ENCODE data around the gene PCNX1.
"Not testable (repeated sequence)": the region's sequence is repeated elsewhere in the genome, so short reads cannot be mapped to it uniquely, and the experiment has no call there.

The PCNX1 gene

DNA sequence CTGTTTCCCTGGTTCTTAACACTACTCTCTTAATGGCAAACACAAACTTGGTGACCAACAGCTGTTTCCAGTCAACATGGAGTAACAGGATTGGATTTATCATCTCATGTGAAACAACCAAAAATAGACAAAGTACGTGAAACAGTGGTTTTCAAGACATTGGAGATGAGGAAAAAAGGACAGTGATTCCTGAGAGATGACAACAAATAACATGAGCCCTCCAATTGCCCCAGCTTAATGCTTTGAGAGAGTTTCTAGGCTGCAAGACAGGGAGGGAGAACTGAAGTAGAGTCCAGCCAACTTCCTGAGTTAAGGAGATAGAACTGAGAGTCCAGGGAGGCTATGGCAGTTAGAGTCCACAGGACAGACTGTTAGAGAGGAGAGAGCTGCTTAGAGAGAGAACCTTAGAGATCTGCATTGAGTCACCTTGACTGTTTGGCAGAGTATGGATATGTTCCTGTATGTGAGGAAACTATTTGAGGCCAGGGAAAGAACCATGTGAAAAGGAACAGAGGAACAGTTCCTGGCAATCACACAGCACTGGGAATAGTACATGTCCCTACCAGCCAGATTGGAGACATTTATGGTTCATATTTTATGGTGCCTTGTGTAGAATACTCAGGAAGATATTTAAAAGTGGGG lies 106.4 kb downstream of the PCNX1 start:
- DNase-seq (ENCODE audit: low read depth in 2 of 2): no peak

DNA sequence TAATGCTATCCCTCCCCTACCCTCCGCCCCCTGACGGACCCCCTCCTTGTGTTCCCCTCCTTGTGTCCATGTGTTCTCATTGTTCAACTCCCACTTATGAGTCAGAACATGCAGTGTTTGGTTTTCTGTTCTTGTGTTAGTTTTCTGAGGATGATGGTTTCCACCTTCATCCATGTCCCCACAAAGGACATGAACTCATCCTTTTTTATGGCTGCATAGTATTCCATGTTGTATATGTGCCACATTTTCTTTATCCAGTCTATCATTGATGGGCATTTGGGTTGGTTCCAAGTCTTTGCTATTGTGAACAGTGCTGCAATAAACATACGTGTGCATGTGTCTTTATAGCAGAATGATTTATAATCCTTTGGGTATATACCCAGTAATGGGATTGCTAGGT lies 112.7 kb downstream of the PCNX1 start:
- DNase-seq (ENCODE audit: low read depth in 2 of 2): not testable (repeated sequence)

DNA sequence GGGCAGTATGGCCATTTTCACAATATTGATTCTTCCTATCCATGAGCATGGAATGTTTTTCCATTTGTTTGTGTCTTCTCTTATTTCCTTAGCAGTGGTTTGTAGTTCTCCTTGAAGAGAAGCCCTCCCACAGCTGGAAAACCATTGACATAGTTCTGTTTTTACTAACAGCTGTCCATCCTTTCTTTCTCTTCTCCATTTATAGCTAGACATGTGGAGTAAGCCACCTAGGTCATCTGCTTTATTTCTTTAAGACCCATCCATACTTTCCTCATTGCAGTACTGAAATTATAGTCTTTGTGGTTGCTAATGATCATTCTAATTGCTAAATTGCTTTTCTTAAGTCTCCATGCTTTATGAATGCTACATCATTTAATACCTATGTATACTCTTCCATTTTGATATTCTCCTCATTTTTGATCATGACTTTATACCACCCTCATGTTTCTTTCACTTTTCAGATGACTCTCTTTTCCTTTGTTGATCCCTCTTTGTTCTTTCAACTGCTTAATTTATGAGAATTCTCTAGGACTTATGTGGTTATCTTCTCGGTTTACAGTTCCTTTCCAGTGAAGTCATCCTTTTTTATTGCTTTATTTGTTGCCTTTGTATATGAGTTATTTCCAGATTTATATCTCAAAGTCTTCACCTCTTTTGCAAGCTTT lies 114.2 kb downstream of the PCNX1 start:
- DNase-seq (ENCODE audit: low read depth in 2 of 2): no peak

DNA sequence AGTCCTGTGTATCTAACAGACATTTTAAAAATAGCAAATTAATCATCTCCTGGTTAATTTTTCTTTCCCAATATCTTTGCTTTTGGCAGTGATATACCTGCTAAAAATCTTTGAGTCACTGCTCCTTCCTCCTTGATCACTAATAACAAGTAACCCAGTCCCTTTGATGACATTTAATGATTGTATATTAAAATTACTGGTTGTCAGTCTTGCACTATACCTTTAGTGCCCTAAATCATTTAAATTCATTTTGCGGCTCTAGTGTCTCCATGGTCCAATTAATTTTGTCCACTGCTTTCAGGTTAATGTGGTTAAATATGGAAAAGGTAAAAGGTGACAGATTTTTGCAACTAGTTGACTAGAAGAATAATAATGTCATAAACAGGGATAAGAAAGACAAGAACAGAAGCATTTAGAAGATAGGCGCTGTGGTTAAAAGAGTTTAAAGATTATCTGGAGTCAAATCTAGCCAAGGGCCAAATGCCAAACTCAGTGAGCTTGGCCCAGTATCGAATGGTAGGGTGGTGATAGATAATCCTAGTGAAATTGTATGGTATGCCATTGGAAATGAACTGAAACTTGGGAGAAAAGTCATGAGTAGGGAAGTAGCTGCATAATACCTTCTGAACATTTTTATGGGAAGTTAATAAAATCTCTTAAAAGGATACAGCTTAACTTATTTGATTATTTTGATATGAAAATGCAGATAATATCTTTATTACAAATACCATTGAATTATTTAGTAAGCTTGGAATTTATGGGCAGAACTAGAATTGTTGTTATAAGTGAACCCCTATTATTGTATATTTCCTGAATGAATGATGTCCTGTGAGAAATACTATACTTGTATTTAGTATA lies 115.0 kb downstream of the PCNX1 start:
- DNase-seq (ENCODE audit: low read depth in 2 of 2): no peak

DNA sequence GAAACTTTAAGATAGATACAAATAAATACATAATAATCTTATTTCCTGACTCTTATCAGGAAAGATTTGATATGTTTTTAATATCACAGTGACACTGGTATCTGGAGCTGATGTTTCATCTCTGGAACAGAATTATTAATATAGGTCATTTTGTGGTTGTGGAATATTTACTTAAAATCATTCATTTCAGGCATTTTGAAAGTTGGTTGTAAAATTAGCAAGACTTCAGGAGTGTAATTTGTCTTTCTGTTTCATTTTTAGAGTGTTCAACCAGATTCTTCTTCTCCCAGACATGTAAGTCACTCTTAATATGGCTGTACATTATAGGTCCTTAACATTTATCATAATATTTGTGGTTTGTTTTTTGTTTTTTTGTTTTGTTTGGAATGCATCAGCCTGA lies 115.7 kb downstream of the PCNX1 start:
- no peak for DNase-seq (ENCODE audit: low read depth in 2 of 2)

DNA sequence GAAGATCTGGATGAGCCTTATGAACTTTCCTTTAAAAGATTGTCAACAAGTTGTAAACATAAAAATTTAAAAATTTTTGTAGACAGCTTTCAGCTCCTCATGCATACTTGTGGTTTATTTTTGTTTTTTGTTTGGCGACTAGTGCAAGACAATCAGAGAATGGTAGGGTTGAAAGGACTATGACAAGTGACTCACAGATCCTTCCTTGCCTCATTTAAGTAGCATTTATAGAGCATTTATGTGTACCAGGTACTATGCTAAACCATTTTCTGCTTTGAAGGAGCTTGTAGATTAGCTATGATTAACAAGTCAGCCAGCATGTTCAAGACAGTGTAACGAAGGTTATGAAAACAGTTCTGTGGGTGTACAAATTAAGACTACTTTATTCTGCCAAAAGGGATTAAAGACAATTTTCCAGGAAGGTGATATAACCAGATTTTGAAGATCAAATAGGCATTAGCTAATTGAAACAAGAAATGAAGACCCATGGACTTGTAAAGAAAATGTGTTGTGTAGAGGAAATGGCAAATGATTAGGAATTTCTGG lies 122.0 kb downstream of the PCNX1 start:
- DNase-seq (ENCODE audit: low read depth in 2 of 2): no peak

DNA sequence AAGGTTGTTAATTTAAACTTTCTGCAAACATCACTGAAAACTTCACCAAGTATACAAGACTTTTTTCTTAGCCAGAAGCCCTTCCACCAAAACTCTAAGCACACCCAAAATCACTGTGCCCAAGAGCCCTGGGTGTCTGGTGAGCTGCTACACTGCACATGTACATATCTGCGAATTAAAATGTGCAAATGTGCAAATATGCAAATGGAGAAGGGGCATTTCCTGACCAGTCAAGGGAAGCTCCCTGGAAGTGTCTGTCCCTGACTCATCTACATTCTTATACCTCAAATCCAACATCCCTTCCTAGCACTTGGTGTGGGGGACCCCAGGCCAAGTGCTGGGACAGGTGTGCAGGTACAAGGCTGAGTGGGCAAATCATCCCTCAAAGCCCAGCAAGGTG lies 123.7 kb downstream of the PCNX1 start:
- no peak for DNase-seq (ENCODE audit: low read depth in 2 of 2)

DNA sequence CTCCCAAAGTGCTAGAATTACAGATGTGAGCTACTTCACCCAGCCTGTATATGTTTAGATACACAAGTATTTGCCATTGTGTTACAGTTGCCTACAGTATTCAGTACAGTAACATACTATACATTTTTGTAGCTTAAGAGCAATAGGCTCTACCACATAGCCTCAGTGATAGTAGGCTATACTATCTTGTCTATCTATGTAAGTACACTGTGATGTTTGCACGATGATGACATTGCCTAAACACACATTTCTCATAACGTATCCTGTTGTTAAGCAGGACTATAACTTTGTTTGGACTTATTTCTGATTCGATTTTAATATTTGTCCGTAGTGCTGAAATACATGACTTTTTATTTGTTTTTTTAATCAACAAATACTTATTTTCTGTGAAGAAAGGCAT lies 129.2 kb downstream of the PCNX1 start:
- no peak for DNase-seq (ENCODE audit: low read depth in 2 of 2)

DNA sequence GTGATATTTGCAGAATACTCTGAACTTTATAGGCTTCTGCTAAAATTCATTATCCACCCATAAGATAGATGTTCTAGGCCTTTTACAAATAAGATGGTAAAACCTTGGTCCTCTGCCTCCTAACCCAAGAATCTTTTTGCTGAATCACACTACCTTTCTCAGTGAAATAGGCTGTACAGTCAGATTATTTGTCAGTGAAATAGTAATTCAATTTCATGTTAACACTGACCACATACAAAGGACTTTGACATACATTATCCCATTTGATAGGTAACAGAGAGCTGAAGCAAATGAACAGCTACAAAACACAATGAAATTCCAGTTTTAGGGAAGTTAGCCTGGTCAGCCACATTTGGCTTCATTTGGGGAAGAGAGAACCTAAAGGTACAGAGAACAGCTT lies 141.1 kb downstream of the PCNX1 start:
- no peak for DNase-seq (ENCODE audit: low read depth in 2 of 2)

DNA sequence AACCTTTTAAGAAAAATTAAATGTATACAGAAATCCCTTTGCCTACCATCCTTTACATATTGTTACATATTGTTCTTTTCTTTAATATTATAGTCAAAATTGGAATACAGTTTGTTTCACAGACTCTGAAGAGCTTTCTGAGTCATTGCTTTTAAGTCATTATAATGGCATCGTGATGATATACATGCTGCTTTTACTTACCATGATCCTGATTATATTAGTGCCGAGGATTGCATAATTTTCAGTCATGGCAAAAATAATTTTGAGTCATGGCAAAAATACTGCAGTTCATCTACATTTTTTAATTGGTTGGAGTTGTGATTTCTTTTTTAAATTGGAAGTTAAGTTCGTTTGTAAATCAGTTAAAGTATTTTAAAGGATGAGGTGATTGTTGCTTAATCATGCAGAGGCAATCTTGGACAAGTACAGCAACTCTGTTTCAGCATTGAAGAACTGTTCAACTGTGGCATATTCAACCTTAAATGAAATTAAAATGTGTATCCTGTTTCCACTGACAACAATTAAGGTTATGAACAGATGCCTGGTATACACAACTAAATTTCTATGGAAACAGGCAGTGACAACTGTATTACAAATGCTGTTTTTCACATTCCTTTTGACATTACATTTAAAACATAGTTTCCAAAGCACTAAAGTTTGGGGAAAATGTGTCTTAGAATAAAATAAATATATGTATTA lies 142.3 kb downstream of the PCNX1 start:
- no peak for DNase-seq (ENCODE audit: low read depth in 2 of 2)

DNA sequence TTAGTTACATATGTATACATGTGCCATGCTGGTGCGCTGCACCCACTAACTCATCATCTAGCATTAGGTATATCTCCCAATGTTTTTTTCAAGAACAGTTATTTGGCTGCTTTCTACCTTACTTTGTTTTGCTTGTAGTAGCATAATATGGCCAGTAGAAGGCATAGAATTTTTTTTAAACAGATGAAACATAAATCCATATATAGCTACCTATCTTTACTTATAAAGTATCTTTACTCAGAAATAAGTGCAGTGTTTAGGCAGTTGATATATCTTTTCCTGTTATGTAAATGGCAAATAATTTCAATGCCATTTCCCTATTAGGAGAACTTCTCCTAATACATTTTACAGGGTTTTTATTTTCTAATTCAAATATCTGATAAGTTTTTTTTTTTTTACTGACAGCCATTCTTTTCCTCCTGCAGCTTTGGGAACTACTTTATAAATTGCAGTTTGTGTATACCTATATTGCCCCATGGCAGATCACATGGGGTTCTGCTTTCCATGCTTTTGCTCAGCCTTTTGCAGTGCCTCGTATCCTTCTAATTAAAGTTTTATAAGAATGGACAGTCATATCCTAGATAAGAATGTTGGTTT lies 143.1 kb downstream of the PCNX1 start:
- no peak for DNase-seq (ENCODE audit: low read depth in 2 of 2)

DNA sequence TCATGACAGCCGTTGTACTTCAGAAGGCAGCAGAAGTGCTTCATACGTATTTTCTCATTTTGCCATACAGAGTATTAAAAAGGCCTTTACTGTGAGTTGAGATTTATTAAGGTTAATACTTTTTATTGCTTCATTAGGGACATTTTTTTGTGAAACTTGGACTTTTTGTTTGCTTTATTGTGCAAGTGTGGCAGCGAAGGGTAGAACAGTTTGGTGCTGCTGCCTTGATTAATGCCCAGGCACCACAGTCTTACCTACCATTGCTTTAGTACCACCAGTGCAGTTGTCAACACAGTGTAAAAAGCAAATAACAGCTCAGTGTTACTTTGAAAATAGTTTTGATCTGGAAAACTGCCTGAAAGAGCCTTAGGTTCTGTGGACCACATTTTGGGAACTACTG lies 147.4 kb downstream of the PCNX1 start:
- no peak for DNase-seq (ENCODE audit: low read depth in 2 of 2)

DNA sequence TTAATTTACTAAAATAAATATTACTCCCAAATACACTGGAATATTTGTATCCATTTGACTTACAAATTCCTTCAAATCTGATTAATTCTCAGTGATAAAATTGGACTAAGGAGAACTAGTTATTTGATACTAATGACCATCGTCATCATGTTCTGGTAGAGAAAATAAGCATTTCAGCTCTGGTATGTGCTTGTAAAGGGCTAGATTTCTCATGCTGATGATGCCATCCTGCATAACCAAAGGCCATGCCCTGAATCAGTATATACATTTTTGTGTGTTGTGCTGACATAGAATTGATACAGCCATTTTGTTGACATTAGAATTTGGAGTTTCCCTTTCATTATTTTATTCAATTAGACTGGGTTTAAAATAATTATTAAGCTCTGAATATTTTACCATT lies 148.9 kb downstream of the PCNX1 start:
- DNase-seq (ENCODE audit: low read depth in 2 of 2): no peak

DNA sequence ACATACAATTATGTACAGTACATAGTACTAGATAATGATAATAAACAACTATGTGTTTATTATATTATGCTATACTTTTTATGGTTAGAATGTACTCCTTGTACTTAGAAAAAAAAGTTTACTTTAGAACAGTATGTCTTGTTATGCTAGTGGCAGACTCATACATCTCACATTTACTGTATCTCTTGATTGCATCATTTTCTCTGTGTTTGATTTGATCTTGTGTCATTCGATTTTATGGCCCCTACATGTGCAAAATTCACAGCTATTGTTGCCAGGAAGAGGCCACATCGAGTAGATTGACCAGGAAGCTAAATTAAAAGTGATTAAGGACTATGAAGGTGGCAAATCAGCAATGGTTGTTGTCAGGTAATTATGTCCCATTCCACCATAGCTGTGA lies 153.0 kb downstream of the PCNX1 start:
- no peak for DNase-seq (ENCODE audit: low read depth in 2 of 2)

DNA sequence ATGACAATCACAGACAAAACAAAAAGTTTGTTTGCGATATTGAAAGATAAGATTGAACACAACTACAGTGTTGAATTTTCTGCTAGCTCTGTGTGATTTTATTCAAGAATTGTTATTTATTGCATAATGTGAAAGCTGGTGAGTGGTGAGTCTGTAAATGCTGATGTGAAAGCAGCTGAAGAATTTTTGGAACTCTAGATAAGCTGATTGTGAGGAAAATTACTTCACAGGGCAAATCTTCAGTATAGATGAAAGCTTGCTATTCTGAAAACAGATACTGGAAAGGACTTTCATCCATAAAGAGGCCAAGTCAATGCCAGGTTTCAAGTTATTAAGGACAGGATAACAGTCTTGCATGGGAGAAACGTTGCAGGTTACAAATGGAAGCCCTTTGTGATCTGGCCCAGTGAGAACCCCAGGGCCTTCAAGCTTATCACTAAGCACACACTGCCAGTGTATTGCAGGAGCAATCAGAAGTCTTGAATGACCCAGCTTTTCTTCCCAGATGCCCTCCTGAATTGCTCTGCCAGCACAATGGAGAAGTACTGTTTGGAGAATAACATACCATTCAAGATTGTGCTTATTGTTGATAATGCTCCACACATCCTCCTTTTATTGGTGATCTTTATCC lies 153.7 kb downstream of the PCNX1 start:
- no peak for DNase-seq (ENCODE audit: low read depth in 2 of 2)

DNA sequence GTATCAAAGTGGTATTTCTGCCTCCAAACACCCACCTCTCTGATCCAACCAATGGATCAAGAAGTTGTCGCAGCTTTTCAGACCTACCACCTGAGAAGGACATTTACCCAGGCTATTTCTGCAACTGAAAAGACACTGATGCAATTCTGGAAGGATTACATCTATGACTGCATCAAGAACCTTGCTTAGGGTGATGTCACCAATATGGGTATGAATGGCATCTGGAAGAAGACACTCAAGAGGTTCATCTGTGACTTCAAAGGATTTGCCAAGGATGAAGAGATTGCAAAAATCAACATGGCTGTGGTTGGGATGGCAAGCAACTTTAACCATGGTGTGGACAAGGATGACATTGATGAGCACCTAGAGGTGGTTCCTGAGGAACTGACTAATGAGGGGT lies 154.2 kb downstream of the PCNX1 start:
- no peak for DNase-seq (ENCODE audit: low read depth in 2 of 2)

DNA sequence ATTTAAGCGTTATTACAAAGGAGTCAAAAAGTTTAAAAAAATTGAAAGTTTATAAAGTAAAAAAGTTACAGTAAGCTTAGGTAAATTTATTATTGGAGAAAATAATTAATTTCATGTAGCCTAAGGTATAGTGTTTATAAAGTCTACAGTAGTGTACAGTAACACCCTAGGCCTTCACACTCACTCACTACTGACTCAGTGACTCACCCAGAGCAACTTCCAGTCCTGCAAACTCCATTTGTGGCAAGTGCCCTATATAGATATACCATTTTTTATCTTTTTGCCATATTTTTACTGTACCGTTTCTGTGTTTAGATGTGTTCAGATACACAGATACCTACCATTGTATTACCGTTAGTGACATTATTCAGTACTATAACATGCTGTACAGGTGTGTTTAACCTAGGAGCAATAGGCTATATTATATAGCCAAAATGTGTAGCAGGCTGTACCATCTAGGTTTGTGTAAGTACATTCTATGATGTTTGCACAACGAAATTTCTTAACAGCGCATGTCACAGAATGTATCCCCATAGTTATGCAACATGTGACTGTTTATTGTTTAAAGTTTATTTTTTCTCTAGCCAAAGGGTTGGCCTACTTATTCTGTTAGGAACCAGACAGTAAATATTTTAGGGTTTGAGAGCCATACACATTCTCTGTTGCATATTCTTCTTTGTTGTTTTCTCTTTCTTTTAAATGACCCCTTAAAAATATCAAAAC lies 155.5 kb downstream of the PCNX1 start:
- DNase-seq (ENCODE audit: low read depth in 2 of 2): no peak

DNA sequence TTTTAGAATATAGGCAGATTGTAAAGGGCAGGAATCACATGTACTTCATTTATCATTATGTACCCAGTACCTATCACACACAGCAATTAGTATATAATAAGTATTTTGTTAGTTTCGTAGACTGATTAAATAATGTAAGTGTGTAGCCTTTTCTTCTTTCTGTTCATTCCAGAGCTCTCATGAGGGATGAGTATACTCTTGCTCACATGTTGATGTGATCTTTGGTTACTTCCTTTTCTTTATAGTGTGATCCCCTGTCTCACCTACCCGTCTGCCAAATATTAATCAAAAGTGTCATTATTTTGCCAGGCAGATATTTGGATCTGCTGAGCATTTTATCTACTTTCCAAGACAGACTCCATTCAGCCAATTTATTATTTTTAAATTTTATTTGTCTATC lies 156.1 kb downstream of the PCNX1 start:
- no peak for DNase-seq (ENCODE audit: low read depth in 2 of 2)

DNA sequence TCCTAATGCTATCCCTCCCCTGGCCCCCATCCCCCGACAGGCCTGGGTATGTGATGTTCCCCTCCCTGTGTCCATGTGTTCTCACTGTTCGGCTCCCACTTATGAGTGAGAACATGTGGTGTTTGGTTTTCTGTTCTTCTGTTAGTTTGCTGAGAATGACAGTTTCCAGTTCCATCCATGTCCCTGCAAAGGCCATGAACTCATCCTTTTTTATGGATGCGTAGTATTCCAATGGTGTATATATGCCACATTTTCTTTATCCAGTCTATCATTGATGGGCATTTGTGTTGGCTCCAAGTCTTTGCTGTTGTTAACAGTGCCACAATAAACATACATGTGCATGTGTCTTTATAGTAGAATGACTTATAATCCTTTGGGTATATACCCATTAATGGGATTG lies 157.5 kb downstream of the PCNX1 start:
- not testable (repeated sequence) for DNase-seq (ENCODE audit: low read depth in 2 of 2)

DNA sequence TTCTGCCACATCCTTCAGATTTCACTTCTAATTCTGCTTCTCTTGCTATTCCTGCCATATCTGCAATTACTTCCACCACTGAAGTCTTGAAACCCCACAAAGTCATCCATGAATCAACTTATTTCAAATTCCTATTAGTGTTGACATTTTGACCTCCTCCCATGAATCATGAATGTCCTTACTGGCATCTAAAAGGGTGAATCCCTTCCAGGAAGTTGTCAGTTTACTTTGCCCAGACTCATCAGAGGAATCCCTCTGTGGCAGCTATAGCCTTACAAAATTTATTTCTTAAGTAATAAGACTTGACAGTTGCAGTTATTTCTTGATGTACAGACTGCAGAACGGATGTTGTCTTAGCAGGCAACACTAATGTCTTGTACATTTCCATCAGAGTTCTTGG lies 162.9 kb downstream of the PCNX1 start:
- no peak for DNase-seq (ENCODE audit: low read depth in 2 of 2)

DNA sequence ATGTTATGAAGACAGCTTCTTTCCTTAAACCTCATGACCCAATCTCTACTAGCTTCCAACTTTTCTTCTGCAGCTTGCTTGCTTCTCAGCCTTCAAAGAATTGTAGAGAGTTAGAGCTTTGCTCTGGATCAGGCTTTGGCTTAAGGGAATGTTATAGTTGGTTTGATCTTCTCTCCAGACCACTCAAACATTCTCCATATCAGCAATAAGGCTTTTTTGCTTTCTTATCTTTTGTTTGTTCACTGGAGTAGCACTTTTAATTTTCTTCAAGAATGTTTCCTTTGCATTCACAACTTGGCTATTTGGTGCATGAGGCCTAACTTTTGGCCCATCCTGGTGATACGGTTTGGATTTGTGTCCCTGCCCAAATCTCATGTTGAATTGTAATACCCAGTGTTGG lies 163.8 kb downstream of the PCNX1 start:
- DNase-seq (ENCODE audit: low read depth in 2 of 2): no peak
